Skeletal muscle cell (primary cell): Measurements from ENCODE around the gene NAV2.
A peak's percentile ranks its signal among the peaks of the same experiment; 100 is the strongest.

Experiments used
- DNase-seq: peaks from one replicate; pipeline ENCODE4 v3.0.0-alpha.2; 2010; ENCODE audit warnings: low read depth
- H3K4me3 ChIP-seq: 2 replicates; pipeline ENCODE4 v1.5.1; 2011; ENCODE audit warnings: low read depth, mild to moderate bottlenecking, control low read depth, low read length, moderate library complexity

NAV2 gene

GRCh38 chr11:19903620-19904069 is 191.0 kb downstream of the NAV2 start:
- peak; percentile 42 for DNase-seq
- no peak overlapping the region for H3K4me3 ChIP-seq

DNA sequence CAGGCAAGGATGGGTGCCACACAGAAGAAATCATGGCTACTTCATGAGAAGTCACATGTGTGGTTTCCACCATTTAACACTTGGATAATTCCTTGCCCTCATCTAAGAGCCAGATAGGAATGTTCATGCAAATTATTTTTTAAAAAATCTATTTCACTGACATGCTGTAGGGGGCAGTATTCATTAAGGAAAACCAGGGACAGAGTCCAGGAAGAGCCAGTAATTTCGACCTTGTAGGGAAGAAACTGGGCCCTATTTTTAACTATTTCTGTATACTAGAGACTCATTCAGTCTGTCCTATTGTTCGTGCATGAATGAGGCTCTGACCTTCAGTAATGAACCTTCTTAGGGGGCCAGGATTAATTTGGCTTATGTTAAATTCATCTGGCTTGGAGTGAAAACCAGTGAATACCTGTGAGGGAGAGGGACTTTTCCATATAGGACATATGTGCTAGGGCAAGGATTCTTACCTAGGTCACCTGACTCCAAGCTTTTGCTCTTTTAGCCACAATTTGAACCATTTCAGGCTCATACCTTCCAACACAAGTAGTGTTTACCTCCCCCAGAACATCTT is 192.7 kb downstream of the NAV2 start:
- DNase-seq = no peak
- no peak overlapping the region for H3K4me3 ChIP-seq

- DNase-seq = no peak
- H3K4me3 ChIP-seq = no peak overlapping the region
These were observed 193.5 kb downstream of the NAV2 start for GRCh38 chr11:19906126-19906525.

DNA sequence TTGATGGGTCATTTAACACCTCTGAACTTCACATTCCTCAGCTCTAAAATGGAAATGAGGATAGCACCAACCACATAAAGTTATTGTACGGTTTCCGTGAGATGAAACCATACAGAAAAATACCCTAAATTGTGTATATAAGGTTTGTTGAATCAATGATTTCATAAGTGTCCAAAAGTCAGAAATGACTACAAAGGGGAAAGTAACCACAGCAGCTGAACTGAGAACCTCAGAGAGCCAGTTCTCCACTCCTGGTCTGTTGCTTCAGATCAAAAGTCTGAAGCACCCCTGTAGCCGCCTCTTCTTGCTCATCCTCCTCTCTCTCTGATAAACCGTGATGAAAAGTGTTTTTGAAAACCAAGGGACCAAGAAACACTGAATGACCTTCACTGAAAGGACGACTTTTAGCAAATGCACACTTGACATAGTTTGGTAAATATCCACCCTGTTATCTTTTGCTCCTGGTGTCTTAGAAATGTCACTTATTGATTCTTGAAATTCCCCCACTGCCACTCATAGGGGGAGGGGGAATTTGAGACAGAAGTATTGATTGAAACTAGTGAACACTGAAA is 194.5 kb downstream of the NAV2 start:
- H3K4me3 ChIP-seq = no peak overlapping the region
- no peak for DNase-seq

DNA sequence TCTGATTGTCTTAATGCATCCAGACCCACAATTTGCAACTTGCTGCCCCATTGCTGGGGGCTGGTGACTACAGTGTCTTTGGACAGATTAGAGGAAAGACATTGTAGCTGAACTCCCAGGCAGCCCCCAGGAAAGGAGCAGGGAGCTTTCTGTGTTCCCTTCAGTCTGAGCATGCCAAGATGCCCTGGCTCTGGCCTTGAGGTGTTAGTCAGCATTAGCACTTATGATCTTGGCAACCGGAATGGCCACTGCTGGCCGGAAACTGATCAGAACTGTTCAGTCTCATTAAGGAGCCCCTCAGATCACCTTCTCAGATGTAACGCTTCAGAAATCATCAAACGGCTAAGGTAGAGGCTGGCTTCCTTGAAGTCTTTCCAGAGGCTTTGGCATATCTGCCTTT is 195.2 kb downstream of the NAV2 start:
- no peak overlapping the region for H3K4me3 ChIP-seq
- DNase-seq = no peak

DNA sequence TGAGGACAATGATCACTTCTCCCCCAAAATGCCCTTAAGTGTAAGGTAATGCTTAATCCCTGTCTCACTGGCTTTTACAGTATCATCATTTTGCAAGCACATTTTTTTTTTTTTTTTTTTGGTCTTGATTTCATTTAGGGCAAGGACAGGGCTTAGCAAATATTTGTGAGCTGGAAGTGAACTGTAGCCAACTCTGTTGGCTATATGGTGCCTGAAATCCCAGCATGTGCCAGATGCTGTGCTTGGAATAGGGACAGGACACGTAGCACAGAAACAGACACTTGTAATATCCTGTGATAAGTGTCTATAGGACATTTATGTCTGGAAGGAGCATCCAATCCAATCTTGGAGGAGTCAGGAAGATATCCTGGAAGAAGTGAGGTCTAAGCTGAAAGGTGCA is 198.3 kb downstream of the NAV2 start:
- no peak for DNase-seq
- H3K4me3 ChIP-seq = no peak overlapping the region

DNA sequence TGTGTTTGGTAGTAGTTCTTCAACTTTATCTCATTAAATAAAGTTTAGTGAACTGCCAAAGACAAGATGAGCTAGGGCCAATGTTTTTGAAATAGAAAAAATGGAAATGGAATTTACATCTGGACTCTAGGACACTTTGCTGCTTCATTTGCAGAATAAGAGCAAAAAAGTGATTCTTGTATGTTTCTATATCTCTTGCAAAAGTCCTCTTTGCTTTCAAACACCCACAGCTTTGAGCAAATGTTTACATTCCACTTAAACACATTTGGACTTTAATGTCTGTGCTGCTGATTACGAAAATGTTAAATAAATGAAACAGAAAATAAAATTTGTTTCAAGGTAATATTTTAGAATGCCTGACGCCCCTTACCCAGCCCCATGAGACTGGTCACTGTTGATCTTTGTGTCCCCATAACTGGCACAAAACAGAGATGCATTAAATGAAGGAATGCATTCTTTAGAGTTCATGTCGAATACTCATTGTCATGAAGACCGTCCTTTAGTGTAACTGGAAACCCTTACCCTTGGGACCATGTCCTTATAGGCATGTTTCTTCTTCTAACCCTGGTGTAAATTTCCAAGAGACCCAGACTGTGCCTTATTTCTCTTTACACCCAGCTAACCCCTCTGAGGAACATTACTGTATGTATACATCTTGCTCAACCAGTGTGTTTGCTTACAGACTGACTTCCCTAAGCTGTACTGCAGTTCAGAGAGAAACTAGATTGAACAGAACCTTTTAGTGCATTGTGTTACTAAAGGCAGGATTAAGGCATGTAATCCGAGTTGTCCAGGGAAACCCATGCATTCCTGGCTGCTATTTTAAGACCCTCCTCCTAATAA is 199.7 kb downstream of the NAV2 start:
- no peak for DNase-seq
- H3K4me3 ChIP-seq = no peak overlapping the region

- H3K4me3 ChIP-seq = no peak overlapping the region
- no peak for DNase-seq
These were observed 200.6 kb downstream of the NAV2 start for GRCh38 chr11:19912958-19913892.

DNA sequence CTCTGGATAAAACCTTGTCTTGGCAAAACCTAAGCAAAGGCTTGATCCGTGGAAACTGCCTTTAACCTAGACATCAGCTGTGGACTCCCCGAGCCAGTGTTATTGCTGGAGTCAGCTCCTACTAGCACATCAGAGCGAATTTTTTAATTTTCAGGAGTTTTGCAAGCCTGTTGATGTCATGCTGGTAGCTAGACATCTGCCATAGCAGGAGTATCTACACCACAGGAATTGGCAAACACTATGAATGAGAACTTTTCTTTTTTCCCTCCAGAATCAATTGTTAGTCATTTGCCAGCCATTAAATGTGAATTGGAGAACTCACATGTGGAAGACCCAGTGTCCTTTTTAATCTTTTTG is 201.2 kb downstream of the NAV2 start:
- no peak overlapping the region for H3K4me3 ChIP-seq
- no peak for DNase-seq

DNA sequence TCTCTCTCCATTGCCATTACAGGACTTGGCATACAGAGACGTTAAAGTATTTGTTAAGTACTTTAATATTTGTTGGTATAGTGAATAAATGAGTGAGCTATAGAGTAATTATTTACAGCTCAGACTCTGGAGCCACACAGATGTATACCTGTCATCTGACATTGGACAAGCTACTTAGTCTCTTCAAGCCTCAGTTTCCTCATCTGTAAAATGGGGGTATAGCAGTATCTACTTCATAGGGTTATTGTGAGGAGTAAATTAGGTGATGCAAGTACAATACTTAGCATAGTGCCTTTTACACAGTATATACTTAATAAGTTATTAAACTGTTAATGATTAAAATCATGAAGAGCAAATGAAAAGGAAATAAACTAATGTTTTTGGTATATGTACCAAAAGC is 203.2 kb downstream of the NAV2 start:
- H3K4me3 ChIP-seq = no peak overlapping the region
- DNase-seq = no peak

DNA sequence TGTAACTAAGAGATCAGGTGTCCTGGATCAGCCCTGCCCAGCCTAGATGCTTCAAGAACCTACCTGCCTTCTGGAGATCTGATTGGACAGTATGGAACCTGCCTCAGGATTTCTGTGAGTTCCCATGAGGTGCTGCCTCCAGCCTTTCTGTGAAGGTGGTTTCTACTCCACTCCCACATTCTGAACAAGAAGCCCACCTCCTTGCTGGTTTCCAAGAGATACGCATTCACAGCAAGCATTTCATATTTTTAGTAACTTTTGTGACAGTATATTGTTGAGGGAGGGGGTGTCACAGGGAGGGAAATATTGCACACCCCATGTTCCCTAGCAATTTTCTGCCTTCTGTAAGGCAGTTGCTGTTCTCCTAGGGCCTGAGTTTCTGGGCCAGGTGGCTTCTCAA is 204.4 kb downstream of the NAV2 start:
- no peak overlapping the region for H3K4me3 ChIP-seq
- no peak for DNase-seq

GRCh38 chr11:19918302-19919049 is 205.8 kb downstream of the NAV2 start:
- DNase-seq = no peak

GRCh38 chr11:19919050-19919561 is 206.5 kb downstream of the NAV2 start:
- no peak overlapping the region for H3K4me3 ChIP-seq
- peak; percentile 93 for DNase-seq

More at GRCh38 chr11:19918302-19919049, 205.8 kb downstream of the NAV2 start:
- no peak overlapping the region for H3K4me3 ChIP-seq

GRCh38 chr11:19920982-19921381 is 208.3 kb downstream of the NAV2 start:
- no peak for DNase-seq

DNA sequence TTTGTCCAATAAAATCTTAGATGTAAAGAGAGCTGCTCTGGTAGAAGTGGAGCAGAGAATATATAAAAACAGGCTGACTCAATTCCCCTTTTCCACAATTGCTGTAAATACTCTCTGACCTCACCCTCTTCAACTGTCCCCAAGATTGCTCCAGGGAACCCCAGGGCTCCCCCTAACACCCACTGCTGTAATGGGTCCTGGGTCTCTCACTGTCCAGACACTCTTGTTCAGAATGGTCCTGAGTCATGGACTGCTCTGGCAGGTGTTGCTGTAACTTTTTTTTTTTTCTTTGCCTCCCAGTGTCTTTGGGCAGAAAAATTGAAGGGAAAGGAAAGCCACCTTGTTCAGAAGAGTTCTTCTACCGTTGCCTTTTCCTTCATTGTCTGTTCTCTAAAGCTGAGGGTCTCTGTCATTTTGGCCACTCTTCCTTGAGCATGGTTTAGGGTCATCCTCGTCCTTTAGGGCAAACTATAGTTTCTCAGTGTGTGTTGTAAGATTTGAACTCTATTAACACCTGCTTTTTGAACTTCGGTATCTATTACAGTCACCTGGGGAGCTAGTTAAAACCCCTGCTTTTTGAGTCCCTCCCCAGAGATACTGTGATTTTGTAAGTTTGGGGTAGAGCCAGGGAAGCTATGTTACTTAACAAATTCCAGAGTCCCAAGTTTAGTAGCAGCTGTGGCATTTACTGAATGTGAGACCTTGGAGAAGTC is 209.5 kb downstream of the NAV2 start:
- no peak overlapping the region for H3K4me3 ChIP-seq
- DNase-seq = no peak

More at GRCh38 chr11:19920982-19921381, 208.3 kb downstream of the NAV2 start:
- no peak overlapping the region for H3K4me3 ChIP-seq

DNA sequence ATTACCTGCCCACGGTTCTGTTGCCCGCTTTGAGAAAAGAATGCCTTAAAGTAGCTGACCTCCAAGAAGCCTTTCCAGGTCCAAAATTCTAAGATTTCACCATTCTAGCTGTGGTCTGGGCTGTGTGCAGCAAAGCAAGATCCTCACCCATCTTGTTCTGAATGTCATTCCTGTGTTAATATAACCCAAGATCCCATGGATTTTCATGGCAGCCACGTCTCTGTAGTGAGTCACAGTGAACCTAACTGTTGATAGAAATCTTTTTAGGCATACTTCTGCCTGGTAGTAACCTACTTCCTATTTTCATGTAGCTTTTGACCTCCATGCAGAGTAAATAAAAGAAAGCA is 210.0 kb downstream of the NAV2 start:
- no peak overlapping the region for H3K4me3 ChIP-seq

GRCh38 chr11:19923626-19924025 is 211.0 kb downstream of the NAV2 start:
- DNase-seq = no peak
- no peak overlapping the region for H3K4me3 ChIP-seq

More for the DNA sequence above, 210.0 kb downstream of the NAV2 start:
- no peak for DNase-seq

DNA sequence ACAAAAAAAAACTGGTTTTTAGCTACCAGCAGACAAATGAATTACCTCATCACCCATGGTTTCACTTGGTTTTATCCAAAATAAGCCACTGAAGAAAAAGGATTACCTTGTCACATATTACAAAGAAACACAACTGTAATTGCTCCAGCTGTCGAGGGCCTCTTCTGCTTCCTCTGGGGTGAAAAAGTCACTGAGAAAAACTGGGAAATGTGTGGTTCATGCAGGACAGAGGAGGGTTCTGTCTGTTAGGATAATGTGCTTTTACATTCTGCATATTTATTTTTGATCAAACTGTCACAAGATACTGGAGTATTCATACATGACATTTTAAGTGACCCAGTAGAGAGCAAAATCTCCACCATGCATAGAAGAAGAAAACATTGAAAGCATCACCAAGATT is 211.7 kb downstream of the NAV2 start:
- H3K4me3 ChIP-seq = no peak overlapping the region
- DNase-seq = no peak
